IMR-90 (cell line): ENCODE data around the gene LAMB3. TPM values are rescaled to one million over a fixed set of nuclear protein-coding genes. Genes with fewer than 3 reads are reported as not detected.

Experiments used
- ATAC-seq: fragments of 200-7000 bp; cut with Tn5 transposase; 2 replicates; pipeline ENCODE4 v1.9.1; 2020; ENCODE audit warnings: low read depth, mild to moderate bottlenecking, moderate library complexity
- BruUV-seq: library from RNA; stranded (reverse); fragments of 400-500 nt; replicated peaks from 2 replicates; lab custom pipeline; 2021; lab: Mats Ljungman, UMichigan
- CTCF ChIA-PET: fragments of 300-600 bp; formaldehyde crosslinking; extraction: SDS; loops from one replicate; lab custom pipeline; 2021; ENCODE audit warnings: antibody characterized with exemption; lab: Yijun Ruan, JAX
- POLR2A ChIA-PET: fragments of 300-600 bp; sonication (Branson Sonifier 250); formaldehyde crosslinking; loops from one replicate; lab custom pipeline; 2022; ENCODE audit warnings: antibody characterized with exemption; ENCODE audit not compliant: unreplicated experiment; lab: Charles Lee
- DNase-seq: peaks from one replicate; pipeline ENCODE4 v3.0.0; 2013
- H2AFZ ChIP-seq: replicated peaks from 2 replicates; pipeline ENCODE3; 2013; ENCODE audit warnings: low read length, mild to moderate bottlenecking; ENCODE audit not compliant: poor library complexity
- H2AK5ac ChIP-seq: 2 replicates; pipeline ENCODE4 v1.6.1; 2013; ENCODE audit warnings: low read depth, low read length, inconsistent platforms
- H2AK9ac ChIP-seq: replicated peaks from 2 replicates; pipeline ENCODE3; 2013; ENCODE audit warnings: mild to moderate bottlenecking, low read depth, low read length, moderate library complexity; ENCODE audit not compliant: poor library complexity
- H2BK120ac ChIP-seq: 2 replicates; pipeline ENCODE4 v1.6.1; 2013; ENCODE audit warnings: low read depth, low read length, inconsistent platforms
- H2BK15ac ChIP-seq: 3 replicates; pipeline ENCODE4 v1.6.1; 2013; ENCODE audit warnings: low read depth, low read length, inconsistent platforms
- H2BK20ac ChIP-seq: 2 replicates; pipeline ENCODE4 v1.6.1; 2013; ENCODE audit warnings: low read depth, mild to moderate bottlenecking, inconsistent platforms, low read length, moderate library complexity
- H2BK5ac ChIP-seq: 2 replicates; pipeline ENCODE4 v1.6.1; 2013; ENCODE audit warnings: mild to moderate bottlenecking, low read depth, low read length, inconsistent platforms; ENCODE audit not compliant: poor library complexity, severe bottlenecking
- H3K14ac ChIP-seq: replicated peaks from 2 replicates; pipeline ENCODE4 v1.6.1; 2013; ENCODE audit warnings: low read depth, low read length, inconsistent platforms
- H3K18ac ChIP-seq: 2 replicates; pipeline ENCODE4 v1.6.1; 2013; ENCODE audit warnings: low read depth, low read length, control low read depth
- H3K23ac ChIP-seq: 2 replicates; pipeline ENCODE4 v1.6.1; 2013; ENCODE audit warnings: low read depth, low read length, inconsistent platforms
- H3K27ac ChIP-seq: 2 replicates; pipeline ENCODE4 v1.5.1; 2013; ENCODE audit warnings: mild to moderate bottlenecking, control low read depth, low read length; ENCODE audit not compliant: insufficient read depth
- H3K27me3 ChIP-seq: 2 replicates; pipeline ENCODE4 v1.6.1; 2013; ENCODE audit warnings: low read length; ENCODE audit not compliant: control insufficient read depth, insufficient read depth
- H3K36me3 ChIP-seq: 2 replicates; pipeline ENCODE4 v1.6.1; 2013; ENCODE audit warnings: low read length, mixed read lengths; ENCODE audit not compliant: control insufficient read depth, insufficient read depth
- H3K4ac ChIP-seq: 2 replicates; pipeline ENCODE4 v1.6.1; 2013; ENCODE audit warnings: low read depth, low read length, inconsistent platforms
- H3K4me1 ChIP-seq: 2 replicates; pipeline ENCODE4 v1.6.1; 2013; ENCODE audit warnings: low read length, mixed read lengths; ENCODE audit not compliant: control insufficient read depth, insufficient read depth
- H3K4me2 ChIP-seq: 2 replicates; pipeline ENCODE4 v1.6.1; 2013; ENCODE audit warnings: low read depth, mild to moderate bottlenecking, control low read depth, low read length, moderate library complexity
- H3K4me3 ChIP-seq: 2 replicates; pipeline ENCODE4 v1.5.1; 2013; ENCODE audit warnings: low read depth, mild to moderate bottlenecking, control low read depth, low read length, moderate library complexity; ENCODE audit not compliant: insufficient read depth
- H3K56ac ChIP-seq: 2 replicates; pipeline ENCODE4 v1.6.1; 2013; ENCODE audit warnings: low read length, inconsistent platforms; ENCODE audit not compliant: insufficient read depth; ENCODE audit errors: extremely low read depth
- H3K79me1 ChIP-seq, 2 experiments: 2 replicates each; pipeline ENCODE4 v1.6.1; 2013; ENCODE audit warnings: low read length in 2 of 2, inconsistent platforms in 1 of 2, low read depth in 1 of 2
- H3K9ac ChIP-seq: 2 replicates; pipeline ENCODE4 v1.6.1; 2013; ENCODE audit warnings: low read depth, low read length, control low read depth
- H3K9me1 ChIP-seq: 2 replicates; pipeline ENCODE4 v1.6.1; 2013; ENCODE audit warnings: low read length, inconsistent platforms; ENCODE audit not compliant: insufficient read depth
- H3K9me3 ChIP-seq: 2 replicates; pipeline ENCODE4 v1.6.1; 2013; ENCODE audit warnings: low read length; ENCODE audit not compliant: control insufficient read depth, insufficient read depth
- H4K20me1 ChIP-seq: 2 replicates; pipeline ENCODE4 v1.6.1; 2013; ENCODE audit warnings: low read length, inconsistent platforms; ENCODE audit not compliant: insufficient read depth
- H4K5ac ChIP-seq: 2 replicates; pipeline ENCODE4 v1.6.1; 2013; ENCODE audit warnings: mild to moderate bottlenecking, low read depth, low read length, control low read depth
- H4K8ac ChIP-seq, 2 experiments: 2 replicates each; pipeline ENCODE4 v1.6.1; 2013; ENCODE audit warnings: low read depth in 2 of 2, low read length in 2 of 2, control low read depth in 1 of 2, inconsistent platforms in 1 of 2
- H4K91ac ChIP-seq: 2 replicates; pipeline ENCODE4 v1.6.1; 2013; ENCODE audit warnings: low read depth, low read length, inconsistent platforms; ENCODE audit not compliant: insufficient read depth
- CEBPB ChIP-seq: IDR thresholded peaks from 2 replicates; pipeline ENCODE4 v1.6.1; 2012; ENCODE audit warnings: low read depth, low read length, improper control_type of control experiment
- CHD1 ChIP-seq: IDR thresholded peaks from 2 replicates; pipeline ENCODE4 v1.6.1; 2012; ENCODE audit warnings: low read depth, low read length, improper control_type of control experiment
- POLR2A ChIP-seq: IDR thresholded peaks from 2 replicates; pipeline ENCODE4 v1.6.1; 2012; ENCODE audit warnings: mild to moderate bottlenecking, low read depth, low read length
- RAD21 ChIP-seq: IDR thresholded peaks from 2 replicates; pipeline ENCODE4 v1.6.1; 2012; ENCODE audit warnings: low read length, improper control_type of control experiment
- SMC3 ChIP-seq: fragments of 150-350 bp; IDR thresholded peaks from 2 replicates; pipeline ENCODE4 v1.6.1; 2016; ENCODE audit warnings: low read depth, mild to moderate bottlenecking, antibody characterized with exemption, low read length, moderate library complexity
- USF2 ChIP-seq: fragments of 150-350 bp; IDR thresholded peaks from 2 replicates; pipeline ENCODE4 v1.6.1; 2017; ENCODE audit warnings: mild to moderate bottlenecking, antibody characterized with exemption, low read length, low read depth
- WGBS, 2 experiments: methylation state at CpG; one replicate each; pipeline versions ENCODE4 v1.1.5 to v1.1.7; 2013; ENCODE audit warnings: missing lambda C conversion rate in 2 of 2; ENCODE audit not compliant: insufficient read length in 1 of 2; ENCODE audit errors: extremely low coverage in 2 of 2; 5-methylcytosine and 5-hydroxymethylcytosine counted together
- dilution Hi-C: fragments of 300-500 bp; cut with HindIII; formaldehyde crosslinking; loops from one replicate; pipeline ENCODE4 v1.14.3; 2018; ENCODE audit warnings: low sequenced_read_pairs; ENCODE audit not compliant: unreplicated experiment
- in situ Hi-C: fragments of 300-500 bp; cut with MboI; formaldehyde crosslinking; loops from 3 replicates; pipeline ENCODE4 v1.14.3; 2019; ENCODE audit warnings: low sequenced_read_pairs, inconsistent platforms, mixed read lengths
- intact Hi-C: fragments of 100-400 bp; cut with micrococcal nuclease; formaldehyde crosslinking; loops from 2 replicates; pipeline ENCODE4 v1.10.0; 2022
- polyA plus RNA-seq, 3 experiments: library from polyadenylated mRNA; depleted of rRNA; stranded (reverse); fragments of >200 nt; gene quantifications; 2 replicates each; pipeline ENCODE4 v1.2.3, GENCODE V29; 2012; ENCODE audit warnings: low replicate concordance in 1 of 3
- total RNA-seq: library from RNA; depleted of rRNA; stranded (reverse); fragments of >200 nt; gene quantifications from 2 replicates; pipeline ENCODE4 v1.2.3, GENCODE V29; 2012
- TF ChIP-seq, protein P1 (sequence below): conservative IDR thresholded peaks from 2 replicates; pipeline ENCODE4 v1.5.1; 2012; ENCODE audit warnings: mild to moderate bottlenecking, low read depth, low read length, improper control_type of control experiment

LAMB3 gene
- total and polyA plus RNA-seq, 2 of the 4 experiments (the other 2 are of a cell fraction): 0.72 to 2.1 TPM

- H3K9me1 ChIP-seq: no peaks in the 10 kb centered on the region
- no peak within 1 kb of the TSS for H4K5ac ChIP-seq
- no TSS peak for BruUV-seq
- ChIA-PET POLR2A (no interaction called here), CTCF (no interaction called here)
- intact Hi-C loops: no loop called here
- H3K9ac ChIP-seq: peak within 1 kb of the TSS; percentile 19
- H4K8ac ChIP-seq: no peak within 1 kb of the TSS
- H3K36me3 ChIP-seq: no peaks in the 10 kb centered on the region
- no peak within 1 kb of the TSS for H3K4ac ChIP-seq
- peak within 1 kb of the TSS; percentile 40 for H3K4me2 ChIP-seq
- H2BK20ac ChIP-seq: no peak within 1 kb of the TSS
- WGBS, 2 experiments: 11% methylated on average over 8 of the region's 47 CpGs; no CpG with 5 or more reads in 1 of the 2 experiments
- H2BK120ac ChIP-seq: no peak within 1 kb of the TSS
- peak within 1 kb of the TSS; percentile 19 for H3K4me3 ChIP-seq
- H3K27ac ChIP-seq: no peak within 1 kb of the TSS
- no peak within 1 kb of the TSS for H4K91ac ChIP-seq
- TF ChIP-seq, protein P1, sequence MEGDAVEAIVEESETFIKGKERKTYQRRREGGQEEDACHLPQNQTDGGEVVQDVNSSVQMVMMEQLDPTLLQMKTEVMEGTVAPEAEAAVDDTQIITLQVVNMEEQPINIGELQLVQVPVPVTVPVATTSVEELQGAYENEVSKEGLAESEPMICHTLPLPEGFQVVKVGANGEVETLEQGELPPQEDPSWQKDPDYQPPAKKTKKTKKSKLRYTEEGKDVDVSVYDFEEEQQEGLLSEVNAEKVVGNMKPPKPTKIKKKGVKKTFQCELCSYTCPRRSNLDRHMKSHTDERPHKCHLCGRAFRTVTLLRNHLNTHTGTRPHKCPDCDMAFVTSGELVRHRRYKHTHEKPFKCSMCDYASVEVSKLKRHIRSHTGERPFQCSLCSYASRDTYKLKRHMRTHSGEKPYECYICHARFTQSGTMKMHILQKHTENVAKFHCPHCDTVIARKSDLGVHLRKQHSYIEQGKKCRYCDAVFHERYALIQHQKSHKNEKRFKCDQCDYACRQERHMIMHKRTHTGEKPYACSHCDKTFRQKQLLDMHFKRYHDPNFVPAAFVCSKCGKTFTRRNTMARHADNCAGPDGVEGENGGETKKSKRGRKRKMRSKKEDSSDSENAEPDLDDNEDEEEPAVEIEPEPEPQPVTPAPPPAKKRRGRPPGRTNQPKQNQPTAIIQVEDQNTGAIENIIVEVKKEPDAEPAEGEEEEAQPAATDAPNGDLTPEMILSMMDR: no peak
- TF ChIP-seq POLR2A (no peak), CHD1 (no peak), RAD21 (no peak), USF2 (no peak), SMC3 (no peak), CEBPB (no peak)
- no peaks in the 10 kb centered on the region for H4K20me1 ChIP-seq
- peak within 1 kb of the TSS; percentile 9 for H2AK9ac ChIP-seq
- ATAC-seq (peak; percentile 75), DNase-seq (peak; percentile 21)
- in situ Hi-C loops: no loop called here
- dilution Hi-C loops: no loop called here
- peaks cover 24% of the 10 kb centered on the region for H3K27me3 ChIP-seq
- H2BK15ac ChIP-seq: no peak within 1 kb of the TSS
- peak within 1 kb of the TSS; percentile 88 for H2AFZ ChIP-seq
- no peak within 1 kb of the TSS for H3K14ac ChIP-seq
- 0 out of 2 replicates have a peak, but pooled peaks cover 3% of the 10 kb centered on the region for H3K9me3 ChIP-seq
- H2AK5ac ChIP-seq: no peak within 1 kb of the TSS
- H3K4me1 ChIP-seq: peaks cover 3% of the 10 kb centered on the region; the same call in 1 of the 2 replicates
- H3K56ac ChIP-seq: no peak within 1 kb of the TSS
- no peaks in the 10 kb centered on the region for H3K79me1 ChIP-seq
- no peak within 1 kb of the TSS for H2BK5ac ChIP-seq
- 0 out of 2 replicates have a peak within 1 kb of the TSS, but pooled peaks have one; percentile 16 for H3K23ac ChIP-seq
- no peak within 1 kb of the TSS for H3K18ac ChIP-seq
Observed at GRCh38 chr1:209674957-209675564, 22.8 kb upstream of the LAMB3 start, which contains the start of gene G0S2. Gene G0S2 (plus strand): TSS chr1:209675412. CDS start chr1:209675685, 273 bp downstream.
